ENCODE data around the gene NAP1L4.
"Not testable (repeated sequence)": the region's sequence is repeated elsewhere in the genome, so short reads cannot be mapped to it uniquely, and the experiment has no call there.

The NAP1L4 gene

DNA sequence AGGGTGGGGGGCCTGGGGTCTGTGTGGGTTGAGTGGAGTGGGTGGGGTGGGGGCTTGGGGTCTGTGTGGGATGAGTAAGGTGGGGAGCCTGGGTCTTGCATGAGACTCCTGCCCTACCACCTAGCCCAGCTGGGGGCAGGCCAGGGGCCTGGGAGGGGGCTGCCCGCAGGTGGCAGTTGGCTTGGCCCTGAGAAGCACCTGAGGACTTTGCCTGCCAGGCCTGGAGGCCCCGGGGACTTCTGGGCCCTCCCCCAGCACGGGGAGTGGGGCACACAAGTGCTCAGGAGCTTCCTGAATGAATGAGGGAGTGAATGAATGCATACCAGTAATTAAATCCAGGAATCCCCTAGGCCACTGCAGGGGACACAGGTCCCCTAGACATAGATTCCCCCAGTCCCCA lies 69.5 kb downstream of the NAP1L4 start:
- DNase-seq (ENCODE audit: low read depth) = no peak

DNA sequence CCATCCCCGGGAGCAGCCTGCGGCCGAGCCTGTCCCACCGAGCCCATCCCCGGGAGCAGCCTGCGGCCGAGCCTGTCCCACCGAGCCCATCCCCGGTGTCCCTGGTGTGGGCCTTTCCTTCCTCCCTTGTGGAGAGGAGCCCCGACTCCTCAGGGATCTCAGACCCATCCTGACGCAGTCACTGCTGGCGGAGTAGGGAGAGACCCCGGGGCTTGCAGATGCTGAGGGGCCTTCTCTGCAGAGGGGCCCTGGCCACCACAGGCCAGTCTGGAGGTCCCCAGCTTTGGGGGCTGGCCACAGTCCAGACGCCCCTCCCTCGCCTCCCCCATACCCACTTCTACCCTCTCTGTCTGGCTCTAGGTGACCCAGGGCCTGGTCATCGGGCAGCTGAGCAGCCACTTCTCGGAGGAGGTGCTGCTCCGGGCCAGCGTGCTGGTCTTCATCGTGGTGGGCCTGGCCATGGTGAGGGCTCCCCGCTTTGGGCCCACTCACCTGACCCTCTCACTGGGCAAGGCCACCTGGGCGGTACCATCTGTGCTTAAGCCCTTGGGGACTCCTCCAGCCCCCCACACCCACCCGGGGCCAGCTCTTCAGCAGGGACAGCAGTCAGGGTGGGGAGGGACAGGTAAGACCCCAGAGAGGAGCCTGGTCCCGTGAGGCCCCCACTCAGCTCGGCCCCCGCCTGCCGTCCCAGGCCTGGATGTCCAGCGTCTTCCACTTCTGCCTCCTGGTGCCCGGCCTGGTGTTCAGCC lies 70.2 kb downstream of the NAP1L4 start:
- no peak for DNase-seq (ENCODE audit: low read depth)

DNA sequence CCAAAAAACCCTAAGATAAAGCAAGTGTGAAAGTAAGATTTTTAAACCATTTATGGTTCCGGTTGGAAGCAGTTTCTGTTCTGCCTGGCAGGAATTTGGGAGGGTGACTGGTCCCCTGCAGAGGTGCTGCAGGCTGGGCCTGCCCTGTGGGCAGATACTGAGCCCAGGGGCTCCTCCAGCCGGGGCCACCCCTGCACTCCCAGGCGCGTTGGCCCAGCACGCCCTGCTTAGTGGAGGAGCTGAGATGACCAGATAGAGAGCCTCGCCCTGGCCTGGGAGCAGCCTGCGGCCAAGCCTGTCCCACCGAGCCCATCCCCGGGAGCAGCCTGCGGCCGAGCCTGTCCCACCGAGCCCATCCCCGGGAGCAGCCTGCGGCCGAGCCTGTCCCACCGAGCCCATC lies 70.9 kb downstream of the NAP1L4 start:
- no peak for DNase-seq (ENCODE audit: low read depth)

DNA sequence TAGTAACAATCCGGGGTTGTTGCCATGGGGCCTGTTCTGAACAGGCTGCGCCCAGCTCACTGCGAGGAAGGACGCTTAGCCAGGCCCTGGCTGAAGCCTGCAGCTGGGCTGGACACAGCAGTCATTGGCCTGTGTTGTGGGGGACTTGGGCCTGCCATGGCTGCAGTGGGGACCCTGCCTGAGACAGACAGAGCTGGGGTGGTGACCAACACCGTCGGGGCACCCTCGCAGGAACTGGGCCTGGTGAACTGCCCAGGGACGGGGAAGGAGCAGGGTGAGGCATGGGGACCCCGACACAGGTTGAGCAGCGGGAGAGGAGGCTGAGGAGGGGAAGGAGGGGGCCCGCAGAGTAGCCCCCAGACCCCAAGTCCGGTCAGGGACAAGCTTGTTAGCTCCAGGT lies 71.8 kb downstream of the NAP1L4 start:
- no peak for DNase-seq (ENCODE audit: low read depth)

DNA sequence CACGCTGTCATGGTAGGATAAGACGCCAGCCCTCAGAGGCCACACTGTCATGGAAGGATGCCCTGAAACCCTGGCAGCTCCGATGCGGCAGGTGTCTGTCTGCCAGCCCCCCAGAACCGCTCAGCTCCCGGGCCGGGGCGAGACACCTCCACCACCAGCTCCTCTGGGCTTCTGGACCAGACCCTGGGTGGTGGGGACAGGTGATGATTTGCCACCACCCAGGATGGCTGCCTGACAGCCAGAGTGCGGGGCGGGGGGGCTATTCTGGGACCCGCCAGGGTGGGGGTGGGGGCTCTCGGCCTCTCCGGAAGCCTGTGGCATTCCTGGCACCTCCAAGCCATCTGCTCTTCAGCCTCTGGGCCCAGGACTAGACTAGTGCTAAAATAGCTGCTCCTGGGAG lies 72.3 kb downstream of the NAP1L4 start:
- no peak for DNase-seq (ENCODE audit: low read depth)

DNA sequence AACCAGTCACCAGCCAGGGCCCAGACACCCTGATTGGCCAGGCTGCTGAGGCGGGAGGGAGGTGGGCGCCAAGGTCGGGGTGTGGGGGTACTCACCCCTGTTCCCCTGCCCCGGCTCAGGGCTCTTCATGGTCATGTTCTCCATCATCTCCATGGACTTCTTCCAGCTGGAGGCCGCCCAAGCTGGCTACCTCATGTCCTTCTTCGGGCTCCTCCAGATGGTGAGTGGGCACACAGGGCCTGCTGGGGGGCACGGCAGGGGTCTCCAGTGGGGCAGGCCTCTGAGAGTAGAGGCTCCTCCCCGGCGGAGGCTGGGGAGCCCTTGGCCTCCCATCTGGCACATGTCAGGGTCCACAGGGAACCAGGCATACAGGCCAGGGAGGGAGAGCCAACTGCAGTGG lies 72.9 kb downstream of the NAP1L4 start:
- DNase-seq (ENCODE audit: low read depth) = no peak

DNA sequence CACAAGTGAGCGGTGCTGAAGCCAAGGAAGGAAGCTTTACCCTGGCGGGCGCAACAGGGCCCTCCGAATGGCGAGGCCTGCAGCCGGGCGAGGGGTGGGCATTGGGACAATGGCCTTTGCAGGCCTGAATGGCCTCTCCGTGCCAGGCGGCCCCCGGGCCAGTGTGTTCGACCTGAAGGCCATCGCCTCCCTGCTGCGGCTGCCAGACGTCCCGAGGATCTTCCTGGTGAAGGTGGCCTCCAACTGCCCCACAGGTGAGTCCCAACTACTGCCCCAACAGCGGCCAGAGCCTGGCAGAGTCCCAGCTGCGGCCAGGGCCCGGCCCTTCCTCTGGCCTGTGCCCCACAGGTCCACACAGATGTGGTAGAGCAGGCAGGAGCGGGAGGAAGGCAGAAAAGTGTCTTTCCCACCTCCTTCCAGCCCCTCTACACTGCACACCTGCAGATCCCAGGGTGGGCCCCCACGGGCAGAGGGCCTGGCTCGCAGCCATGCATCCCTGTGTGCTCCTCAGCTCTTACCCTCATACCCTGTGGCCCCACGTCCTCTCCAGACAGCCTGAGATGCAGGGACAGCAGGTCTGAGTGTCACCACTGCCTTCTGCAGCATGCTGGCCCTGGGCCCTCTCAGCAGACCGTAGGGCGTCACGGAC lies 74.2 kb downstream of the NAP1L4 start:
- no peak for DNase-seq (ENCODE audit: low read depth)

DNA sequence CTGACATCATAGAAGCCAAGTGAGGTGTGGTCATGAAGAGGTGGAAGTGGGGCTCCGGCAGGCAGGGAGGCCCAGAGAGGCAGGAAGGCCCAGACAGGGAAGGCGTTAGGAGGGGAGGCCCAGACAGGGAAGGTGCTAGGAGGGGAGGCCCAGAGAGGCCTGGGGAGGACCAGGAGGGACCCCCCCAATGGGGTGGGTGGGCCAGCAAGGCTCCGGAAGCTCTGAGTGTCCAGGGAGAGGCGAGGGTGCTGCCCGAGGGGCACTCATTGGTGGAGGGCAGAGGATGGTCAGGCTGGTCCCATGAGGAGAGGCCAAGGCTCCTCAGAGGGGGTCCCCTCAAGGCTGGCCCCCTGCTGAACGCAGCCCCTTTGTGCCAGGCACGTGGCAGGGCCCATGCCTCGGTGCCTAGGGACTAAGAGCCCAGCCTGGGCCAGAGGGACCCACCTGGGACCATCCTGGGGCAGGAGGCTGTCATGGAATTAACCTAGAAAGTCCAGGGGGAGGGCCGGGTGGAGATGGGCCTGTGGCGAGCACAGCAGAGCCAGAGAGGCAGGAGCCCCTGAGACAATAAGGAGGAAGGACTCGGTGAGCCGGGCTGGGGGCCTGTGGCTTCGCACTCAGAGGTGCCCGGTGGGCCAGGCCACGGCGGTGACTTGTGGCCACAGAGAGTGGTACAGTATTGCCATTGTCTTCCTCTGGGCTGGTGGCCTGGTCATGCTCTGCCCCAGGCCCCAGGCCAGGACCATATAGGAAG lies 75.1 kb downstream of the NAP1L4 start:
- DNase-seq (ENCODE audit: low read depth) = no peak

DNA sequence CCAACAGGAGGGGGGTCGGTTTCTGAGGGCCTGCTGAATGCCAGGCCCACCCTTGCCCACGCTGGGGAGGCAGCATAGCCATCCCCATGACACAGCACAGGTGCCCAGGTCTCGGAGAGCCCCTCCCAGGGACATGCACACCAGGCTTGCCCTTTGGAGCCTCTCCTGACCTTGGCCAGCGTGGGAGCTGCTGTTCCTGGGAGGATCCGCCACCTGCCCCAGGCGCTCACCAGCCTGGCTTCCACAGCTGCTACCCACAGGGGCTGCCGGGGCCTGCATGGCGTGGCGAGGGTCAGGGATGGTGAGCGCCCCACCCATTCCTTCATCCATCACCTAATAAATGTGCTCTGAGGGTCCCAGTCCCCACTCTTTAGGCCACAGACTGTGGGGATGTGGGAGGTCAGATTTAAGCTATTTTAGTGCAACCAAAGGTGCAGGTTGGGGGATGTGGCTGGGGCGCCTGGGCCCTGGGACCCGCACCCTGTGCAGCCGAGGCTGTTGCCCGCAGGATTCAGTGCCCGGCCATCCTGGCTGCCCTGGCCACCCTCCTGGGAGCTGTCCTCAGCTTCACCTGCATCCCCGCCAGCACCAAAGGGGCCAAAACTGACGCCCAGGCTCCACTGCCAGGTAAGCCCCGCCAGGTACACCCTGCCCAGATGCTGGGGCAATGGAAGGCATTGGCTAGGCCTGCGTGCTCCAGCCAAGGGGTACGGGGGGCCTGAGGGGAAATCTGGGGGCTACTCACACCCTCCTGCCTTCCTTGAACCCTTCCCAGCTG lies 75.8 kb downstream of the NAP1L4 start:
- no peak for DNase-seq (ENCODE audit: low read depth)

DNA sequence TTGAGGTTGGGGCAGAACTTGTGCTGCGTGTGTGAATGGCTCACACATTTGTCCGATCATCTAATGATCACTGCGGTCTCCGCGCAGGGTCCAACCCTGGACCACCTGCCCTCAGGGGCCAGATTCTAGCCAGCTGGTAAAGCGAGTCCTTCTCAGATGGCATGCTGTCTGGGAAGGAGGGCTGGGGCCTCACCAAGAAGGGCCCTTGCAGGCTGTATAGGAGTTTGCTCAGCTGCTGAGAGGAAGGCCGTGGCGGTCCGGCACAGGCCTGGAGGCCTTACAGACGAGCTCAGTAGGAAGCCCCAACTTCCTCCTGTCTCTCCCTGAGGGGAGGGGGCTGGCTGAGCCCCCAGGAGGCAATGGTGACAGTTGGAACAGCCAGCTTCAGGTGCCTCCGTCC lies 76.7 kb downstream of the NAP1L4 start:
- DNase-seq (ENCODE audit: low read depth) = no peak

DNA sequence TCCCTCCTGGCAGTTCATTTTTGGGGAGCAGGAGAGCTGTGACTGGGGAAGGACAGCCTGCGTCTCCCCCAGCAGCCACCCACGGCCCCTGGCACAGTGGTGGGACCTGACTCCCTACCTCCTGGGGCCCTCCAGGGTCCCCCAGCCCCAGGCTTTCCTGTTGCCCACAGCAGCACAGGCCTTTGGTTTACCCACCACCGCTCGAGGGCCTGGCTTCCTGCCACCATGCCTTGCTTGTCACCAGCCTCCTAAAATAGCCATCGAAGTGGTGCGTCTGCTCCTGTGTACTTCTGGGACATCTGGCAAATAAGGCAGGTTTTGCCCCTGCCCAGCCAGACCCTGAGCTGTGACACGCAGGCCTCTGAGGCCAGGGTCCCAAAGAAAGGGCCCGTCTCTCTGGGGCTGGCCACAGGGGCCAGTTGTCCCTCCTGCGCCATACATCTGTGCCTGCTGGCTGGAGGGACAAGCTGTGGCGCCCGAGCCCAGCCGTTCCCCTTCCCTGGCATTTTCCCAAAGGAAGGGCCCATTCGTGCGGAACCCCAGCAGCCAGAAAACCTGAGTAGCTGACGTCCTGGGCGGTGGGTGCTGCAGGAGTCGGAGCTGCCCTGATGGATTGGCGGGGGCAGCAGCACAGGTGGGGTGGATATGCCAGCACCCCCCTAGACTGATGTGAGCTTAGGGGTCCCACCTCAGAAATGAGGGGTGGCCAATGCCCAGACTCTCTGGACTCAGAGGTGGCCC lies 77.5 kb downstream of the NAP1L4 start:
- DNase-seq (ENCODE audit: low read depth) = no peak

DNA sequence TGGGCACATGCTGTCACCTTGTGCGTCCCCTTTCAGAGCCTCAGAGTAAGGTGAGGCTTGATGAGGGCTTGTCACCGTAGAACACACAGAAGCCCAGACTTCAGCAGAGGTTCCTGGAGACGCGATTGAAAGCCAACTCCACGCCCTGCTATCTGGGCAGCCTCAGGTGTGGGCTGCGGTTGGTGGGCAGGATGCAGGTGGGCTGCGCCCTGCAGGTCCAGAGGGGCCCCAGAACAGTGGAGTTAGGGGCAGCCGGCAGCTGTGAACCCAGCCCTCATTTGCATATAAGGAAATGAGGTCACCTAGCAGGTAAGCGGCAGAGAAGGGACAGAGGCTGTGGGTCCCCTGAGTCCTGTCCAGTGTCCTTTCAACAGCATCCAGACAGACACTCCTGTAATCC lies 78.4 kb downstream of the NAP1L4 start:
- no peak for DNase-seq (ENCODE audit: low read depth)

DNA sequence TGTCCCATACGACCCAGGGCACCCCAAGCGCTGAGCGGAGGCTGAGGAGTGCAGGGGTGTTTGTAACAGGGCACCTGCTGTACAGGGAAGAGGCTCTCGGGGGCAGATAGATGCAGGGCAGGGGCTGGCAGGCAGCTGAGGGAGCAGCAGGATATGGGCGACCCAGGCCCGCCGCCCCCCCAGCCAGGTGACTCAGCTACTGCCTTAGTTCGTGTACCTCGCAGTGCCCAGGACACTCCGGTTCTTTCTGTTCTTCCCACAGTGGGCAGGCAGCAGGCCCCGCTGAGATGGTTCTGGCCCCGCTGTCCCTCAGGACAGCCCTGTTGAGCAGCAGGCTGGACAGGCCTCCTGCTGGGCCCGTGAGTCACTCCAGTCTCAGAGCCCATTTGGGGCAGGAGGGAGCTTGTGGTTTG lies 79.1 kb downstream of the NAP1L4 start:
- peak; percentile 40 for DNase-seq (ENCODE audit: low read depth)

DNA sequence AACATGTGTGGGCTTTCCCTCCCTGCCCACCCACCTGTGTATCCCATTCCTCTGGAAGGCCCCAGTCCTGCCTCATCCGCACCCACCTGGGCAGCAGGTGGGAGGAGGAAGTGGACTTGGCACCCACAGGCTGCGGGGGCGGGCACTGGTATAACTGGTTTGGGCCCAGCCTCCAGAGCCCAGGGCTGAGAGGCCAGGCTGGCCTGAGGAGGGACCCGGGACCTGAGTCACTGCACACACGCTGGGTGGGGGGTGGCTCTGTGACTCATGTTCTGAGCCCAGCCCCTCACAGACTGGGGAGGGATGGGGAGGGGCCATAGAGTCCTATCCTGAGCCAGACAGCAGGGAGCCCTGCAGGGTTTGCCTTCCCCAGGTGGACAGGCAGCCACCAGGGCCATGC lies 79.6 kb downstream of the NAP1L4 start:
- peak; percentile 67 for DNase-seq (ENCODE audit: low read depth)

DNA sequence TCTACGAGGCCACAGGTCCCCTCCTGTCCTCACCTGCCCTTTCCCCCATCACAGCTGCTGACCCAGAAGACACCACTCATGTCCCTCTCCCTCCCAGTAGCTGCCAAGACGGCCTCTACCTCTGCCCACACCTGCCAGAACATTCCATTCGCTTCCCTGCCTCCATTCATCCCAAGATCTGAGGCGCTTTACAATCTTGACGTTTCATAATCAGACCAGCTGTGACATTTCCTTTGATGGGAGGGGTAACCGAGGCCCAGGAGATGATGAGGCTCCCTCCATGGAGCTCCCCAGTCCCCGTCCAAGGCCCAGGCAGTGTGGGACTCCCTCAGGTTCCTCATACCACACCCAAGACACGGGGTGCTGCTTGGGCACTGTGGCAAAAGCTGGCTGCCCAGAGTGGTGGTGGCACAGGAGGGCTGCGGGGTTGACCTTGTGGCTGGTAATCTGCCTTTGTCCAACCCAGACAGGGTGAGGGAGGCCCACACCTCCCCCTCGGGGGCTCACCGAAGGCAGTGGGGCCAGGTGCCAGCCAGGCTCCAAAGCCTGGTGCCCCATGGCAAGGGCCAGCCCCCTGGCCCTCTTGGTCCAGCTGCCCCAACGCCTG lies 80.2 kb downstream of the NAP1L4 start:
- DNase-seq (ENCODE audit: low read depth) = no peak

DNA sequence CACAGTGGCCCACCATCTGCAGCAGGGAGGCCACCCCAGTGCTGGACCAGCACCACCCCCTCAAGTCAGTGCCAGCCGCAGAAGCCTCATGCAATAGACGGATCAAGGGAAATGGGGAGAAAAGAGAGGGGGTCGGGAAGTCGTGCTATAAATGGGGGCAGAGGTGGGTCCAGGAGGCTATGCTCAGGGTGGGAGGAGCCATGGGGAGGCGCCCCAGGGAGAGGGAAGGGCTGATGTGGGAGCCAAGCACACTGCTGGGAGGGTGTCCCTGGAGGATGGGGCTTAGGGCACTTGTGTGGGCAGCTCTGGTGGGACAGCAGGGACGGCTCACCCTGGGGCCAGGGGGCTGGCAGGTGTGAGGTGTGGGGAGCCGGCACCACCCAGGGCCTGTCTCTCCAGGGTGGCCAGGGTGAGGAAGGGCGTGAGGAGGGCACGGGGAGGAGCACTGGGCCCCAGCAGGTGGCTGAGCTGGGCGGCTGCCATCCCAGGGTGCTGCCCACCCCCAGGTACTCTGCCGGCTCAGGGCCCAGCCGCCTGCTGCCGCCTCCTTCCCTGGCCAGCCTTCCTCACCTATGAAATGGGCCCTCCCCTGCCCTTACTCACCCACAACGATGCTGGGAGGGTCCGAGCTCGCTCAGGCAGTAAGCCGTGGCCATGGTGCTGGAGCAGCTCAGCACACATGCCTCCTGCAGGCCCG lies 80.9 kb downstream of the NAP1L4 start:
- no peak for DNase-seq (ENCODE audit: low read depth)

DNA sequence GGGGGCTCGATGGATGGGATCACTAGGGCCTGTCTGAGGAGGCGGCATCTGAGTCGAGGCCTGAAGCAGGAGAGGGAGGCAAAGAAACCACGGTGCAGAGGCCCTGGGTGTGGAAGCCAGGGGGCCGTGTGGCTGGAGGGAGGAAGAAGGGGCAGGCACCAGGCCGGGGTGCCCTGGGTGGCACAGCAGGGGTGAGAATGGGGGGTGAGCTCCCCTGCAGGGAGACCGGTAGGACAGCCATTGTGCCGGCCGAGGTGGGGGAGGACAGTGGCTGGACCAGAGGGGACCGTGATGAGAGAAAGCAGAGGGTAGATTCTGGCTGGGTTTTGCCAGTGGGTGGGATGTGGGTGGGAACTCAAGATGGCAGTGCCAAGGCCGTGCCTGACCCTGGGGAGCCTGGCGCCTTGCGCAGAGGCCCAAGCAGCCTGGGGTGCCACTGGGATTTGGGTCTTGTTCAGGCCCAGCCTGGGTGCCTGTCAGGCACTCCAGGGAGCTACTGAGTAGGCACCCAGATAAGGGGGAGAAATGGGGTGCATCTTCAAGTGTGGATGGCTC lies 81.7 kb downstream of the NAP1L4 start:
- no peak for DNase-seq (ENCODE audit: low read depth)

DNA sequence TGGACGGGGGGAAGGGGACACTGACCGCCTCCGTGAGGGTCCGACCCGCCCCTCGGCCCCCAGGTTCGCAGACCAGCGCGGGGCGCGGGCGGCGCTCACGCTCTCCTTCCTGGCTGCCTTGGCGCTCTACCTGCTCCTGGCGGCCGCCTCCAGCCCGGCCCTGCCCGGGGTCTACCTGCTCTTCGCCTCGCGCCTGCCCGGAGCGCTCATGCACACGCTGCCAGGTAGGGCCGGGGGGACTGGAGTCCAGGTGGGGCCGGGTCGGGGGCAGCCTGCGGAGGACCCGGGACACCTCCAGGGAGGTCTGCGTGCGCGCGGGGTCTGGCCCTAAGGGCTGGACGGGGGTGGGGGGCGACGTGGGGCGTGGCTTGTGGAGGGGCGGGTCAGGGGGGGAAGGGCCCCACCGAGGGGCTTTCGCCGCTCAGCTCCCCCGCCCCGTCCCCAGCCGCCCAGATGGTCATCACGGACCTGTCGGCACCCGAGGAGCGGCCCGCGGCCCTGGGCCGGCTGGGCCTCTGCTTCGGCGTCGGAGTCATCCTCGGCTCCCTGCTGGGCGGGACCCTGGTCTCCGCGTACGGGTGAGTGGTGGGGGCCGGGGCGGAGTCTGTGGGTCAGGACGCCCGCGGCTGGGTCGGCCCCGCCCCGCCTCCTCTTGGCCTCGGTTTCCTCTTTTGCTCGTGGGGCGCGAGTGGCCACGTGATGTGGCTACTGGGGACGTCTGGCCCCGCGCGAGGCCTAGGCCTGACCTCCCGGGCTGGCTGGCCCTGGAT lies 82.8 kb downstream of the NAP1L4 start:
- no peak for DNase-seq (ENCODE audit: low read depth)

DNA sequence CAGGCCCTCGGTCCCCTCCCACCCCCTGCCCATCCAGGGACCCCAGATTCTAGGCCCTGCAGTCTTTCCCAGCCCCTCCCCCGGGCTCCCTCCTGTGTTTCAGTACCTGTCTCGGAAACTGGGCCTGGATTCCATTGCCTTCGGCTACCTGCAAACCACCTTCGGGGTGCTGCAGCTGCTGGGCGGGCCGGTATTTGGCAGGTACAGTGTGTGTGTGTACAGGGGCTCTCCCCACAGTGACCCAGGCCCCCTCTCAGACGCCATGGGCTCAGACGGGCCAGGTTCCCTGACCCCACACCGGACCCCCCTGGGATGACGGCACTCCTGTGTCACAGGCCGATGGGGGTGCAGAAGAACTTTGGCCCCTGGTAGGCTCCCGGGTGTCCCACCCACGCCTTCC lies 84.0 kb downstream of the NAP1L4 start:
- no peak for DNase-seq (ENCODE audit: low read depth)

DNA sequence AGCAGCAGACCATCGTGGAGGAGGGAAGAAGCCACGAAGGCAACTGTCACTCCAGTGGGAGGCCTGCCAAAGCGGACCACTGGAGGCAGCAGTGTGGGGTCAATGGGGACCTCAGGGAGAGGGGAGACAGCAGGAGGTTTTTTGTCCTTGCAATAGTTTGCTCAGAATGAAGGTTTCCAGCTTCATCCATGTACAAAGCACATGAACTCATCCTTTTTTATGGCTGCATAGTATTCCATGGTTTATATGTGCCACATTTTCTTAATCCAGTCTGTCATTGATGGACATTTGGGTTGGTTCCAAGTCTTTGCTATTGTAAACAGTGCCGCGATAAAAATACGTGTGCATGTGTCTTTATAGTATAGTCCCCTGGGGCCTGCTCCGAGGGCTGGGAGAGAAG lies 86.8 kb downstream of the NAP1L4 start:
- DNase-seq (ENCODE audit: low read depth) = not testable (repeated sequence)
